HG03432 (cell line): ENCODE results near the gene TBC1D22A.
"Not testable (repeated sequence)": the region's sequence is repeated elsewhere in the genome, so short reads cannot be mapped to it uniquely, and the experiment has no call there.

Source experiments
- ATAC-seq: cut with Tn5 transposase; IDR thresholded peaks from one replicate; pipeline ENCODE4 v1.9.1; 2021; ENCODE audit warnings: mild to moderate bottlenecking, moderate library complexity; ENCODE audit not compliant: unreplicated experiment

The TBC1D22A gene

GRCh38 chr22:47168900-47169800 is 406.7 kb downstream of the TBC1D22A start:
- no peak for ATAC-seq

- no peak for ATAC-seq
These were observed 407.3 kb downstream of the TBC1D22A start for GRCh38 chr22:47169801-47170140.

GRCh38 chr22:47170511-47171440 is 408.3 kb downstream of the TBC1D22A start:
- ATAC-seq, result not testable (repeated sequence)

- no peak for ATAC-seq
These were observed 409.2 kb downstream of the TBC1D22A start for GRCh38 chr22:47171441-47172221.

- no peak for ATAC-seq
These were observed 410.5 kb downstream of the TBC1D22A start for GRCh38 chr22:47172771-47173534.

GRCh38 chr22:47173535-47174021 is 411.1 kb downstream of the TBC1D22A start:
- no peak for ATAC-seq

- ATAC-seq, result no peak
These were observed 411.6 kb downstream of the TBC1D22A start for GRCh38 chr22:47174096-47174495.

GRCh38 chr22:47174671-47175112 is 412.2 kb downstream of the TBC1D22A start:
- no peak for ATAC-seq

- no peak for ATAC-seq
These were observed 412.9 kb downstream of the TBC1D22A start for GRCh38 chr22:47175151-47176025.

GRCh38 chr22:47176026-47176389 is 413.6 kb downstream of the TBC1D22A start:
- ATAC-seq, result no peak

GRCh38 chr22:47176573-47177333 is 414.3 kb downstream of the TBC1D22A start:
- ATAC-seq, result no peak

GRCh38 chr22:47177334-47177815 is 414.9 kb downstream of the TBC1D22A start:
- ATAC-seq, result no peak

GRCh38 chr22:47178339-47178738 is 415.9 kb downstream of the TBC1D22A start:
- ATAC-seq, result no peak

GRCh38 chr22:47180796-47181195 is 418.3 kb downstream of the TBC1D22A start:
- no peak for ATAC-seq

GRCh38 chr22:47187176-47187957 is 424.9 kb downstream of the TBC1D22A start:
- ATAC-seq, result no peak

GRCh38 chr22:47188261-47189055 is 426.0 kb downstream of the TBC1D22A start:
- no peak for ATAC-seq
